ENCODE results near the gene LDLRAP1.

The LDLRAP1 gene

GRCh38 chr1:25517476-25518394 is 25.7 kb upstream of the LDLRAP1 start:
- Mint-ChIP-seq H3K4me1 (peaks cover 6% of the 10 kb centered on the region), H3K9me3 (no peaks in the 10 kb centered on the region), H3K4me3 (no peak overlapping the region), H3K27me3 (no peaks in the 10 kb centered on the region), H3K27ac (no peak overlapping the region)
- ATAC-seq: no peak
- no peak for DNase-seq

GRCh38 chr1:25519624-25520023 is 23.8 kb upstream of the LDLRAP1 start:
- H3K27me3 Mint-ChIP-seq: no peaks in the 10 kb centered on the region
- no peak for DNase-seq
- no peak overlapping the region for H3K4me3 Mint-ChIP-seq
- peak; percentile 57 for ATAC-seq
- peaks cover 6% of the 10 kb centered on the region for H3K4me1 Mint-ChIP-seq
- no peak overlapping the region for H3K27ac Mint-ChIP-seq
- H3K9me3 Mint-ChIP-seq: no peaks in the 10 kb centered on the region

GRCh38 chr1:25520446-25521061 is 22.9 kb upstream of the LDLRAP1 start:
- H3K4me1 Mint-ChIP-seq: peaks cover 6% of the 10 kb centered on the region
- peak overlapping the region in 1 of 2 donors; percentile 44 for H3K27ac Mint-ChIP-seq
- ATAC-seq (peak; percentile 59), DNase-seq (peak; percentile 54 to 63)
- no peak overlapping the region for H3K4me3 Mint-ChIP-seq
- peaks cover 6 to 7% of the 10 kb centered on the region in 2 donors for H3K9me3 Mint-ChIP-seq
- no peaks in the 10 kb centered on the region for H3K27me3 Mint-ChIP-seq

GRCh38 chr1:25522031-25522655 is 21.3 kb upstream of the LDLRAP1 start:
- ATAC-seq: no peak
- DNase-seq: no peak
- Mint-ChIP-seq H3K4me1 (peaks cover 6% of the 10 kb centered on the region), H3K27me3 (no peaks in the 10 kb centered on the region), H3K27ac (peak overlapping the region in 1 of 2 donors; percentile 82), H3K4me3 (no peak overlapping the region), H3K9me3 (peaks cover 7% of the 10 kb centered on the region in 2 donors)

GRCh38 chr1:25523542-25523941 is 19.9 kb upstream of the LDLRAP1 start:
- Mint-ChIP-seq H3K27me3 (no peaks in the 10 kb centered on the region), H3K9me3 (peaks cover 7% of the 10 kb centered on the region in 2 donors), H3K4me1 (peaks cover 6% of the 10 kb centered on the region), H3K4me3 (no peak overlapping the region), H3K27ac (no peak overlapping the region)
- ATAC-seq (no peak), DNase-seq (no peak)

- no peak overlapping the region for H3K27ac Mint-ChIP-seq
- H3K4me1 Mint-ChIP-seq: peaks cover 6% of the 10 kb centered on the region
- H3K9me3 Mint-ChIP-seq: peaks cover 7% of the 10 kb centered on the region in 2 donors
- DNase-seq (no peak), ATAC-seq (no peak)
- no peaks in the 10 kb centered on the region for H3K27me3 Mint-ChIP-seq
- no peak overlapping the region for H3K4me3 Mint-ChIP-seq
Observed at GRCh38 chr1:25524568-25525360, 18.6 kb upstream of the LDLRAP1 start.

GRCh38 chr1:25525361-25525688 is 18.1 kb upstream of the LDLRAP1 start:
- ATAC-seq (no peak), DNase-seq (no peak)
- Mint-ChIP-seq H3K4me1 (peaks cover 6% of the 10 kb centered on the region), H3K4me3 (no peak overlapping the region), H3K27me3 (no peaks in the 10 kb centered on the region), H3K9me3 (peaks cover 7% of the 10 kb centered on the region in 2 donors), H3K27ac (peak overlapping the region in 1 of 2 donors; percentile 30)

- Mint-ChIP-seq H3K4me3 (no peak overlapping the region), H3K9me3 (peaks cover 7% of the 10 kb centered on the region in 2 donors), H3K4me1 (no peaks in the 10 kb centered on the region), H3K27ac (no peak overlapping the region), H3K27me3 (no peaks in the 10 kb centered on the region)
- no peak for ATAC-seq
- DNase-seq: no peak
Observed at GRCh38 chr1:25526753-25527152, 16.7 kb upstream of the LDLRAP1 start.

- no peak for ATAC-seq
- Mint-ChIP-seq H3K4me3 (no peak overlapping the region), H3K27me3 (no peaks in the 10 kb centered on the region), H3K4me1 (no peaks in the 10 kb centered on the region), H3K9me3 (peaks cover 7% of the 10 kb centered on the region in 2 donors), H3K27ac (no peak overlapping the region)
- no peak for DNase-seq
Observed at GRCh38 chr1:25527226-25527846, 16.1 kb upstream of the LDLRAP1 start.

- Mint-ChIP-seq H3K27me3 (no peaks in the 10 kb centered on the region), H3K4me1 (no peaks in the 10 kb centered on the region), H3K27ac (no peak overlapping the region), H3K9me3 (peaks cover 7% of the 10 kb centered on the region in 2 donors), H3K4me3 (no peak overlapping the region)
- no peak for DNase-seq
- no peak for ATAC-seq
Observed at GRCh38 chr1:25527946-25528595, 15.3 kb upstream of the LDLRAP1 start.

- DNase-seq: no peak
- H3K4me1 Mint-ChIP-seq: no peaks in the 10 kb centered on the region
- H3K27me3 Mint-ChIP-seq: no peaks in the 10 kb centered on the region
- H3K9me3 Mint-ChIP-seq: peaks cover 7% of the 10 kb centered on the region in 2 donors
- ATAC-seq: no peak
- no peak overlapping the region for H3K27ac Mint-ChIP-seq
- H3K4me3 Mint-ChIP-seq: no peak overlapping the region
Observed at GRCh38 chr1:25528881-25529517, 14.4 kb upstream of the LDLRAP1 start.

GRCh38 chr1:25529518-25530185 is 13.8 kb upstream of the LDLRAP1 start:
- H3K4me1 Mint-ChIP-seq: no peaks in the 10 kb centered on the region
- peaks cover 7% of the 10 kb centered on the region in 2 donors for H3K9me3 Mint-ChIP-seq
- DNase-seq: no peak
- ATAC-seq: peak; percentile 61
- H3K27ac Mint-ChIP-seq: no peak overlapping the region
- H3K4me3 Mint-ChIP-seq: no peak overlapping the region
- no peaks in the 10 kb centered on the region for H3K27me3 Mint-ChIP-seq

- DNase-seq (no peak), ATAC-seq (no peak)
- H3K27me3 Mint-ChIP-seq: no peaks in the 10 kb centered on the region
- peaks cover 2 to 3% of the 10 kb centered on the region in 2 donors for H3K9me3 Mint-ChIP-seq
- no peaks in the 10 kb centered on the region for H3K4me1 Mint-ChIP-seq
- H3K4me3 Mint-ChIP-seq: no peak overlapping the region
- no peak overlapping the region for H3K27ac Mint-ChIP-seq
Observed at GRCh38 chr1:25530186-25531081, 13.0 kb upstream of the LDLRAP1 start.

All from stimulated activated naive CD8-positive, alpha-beta T cell treated with anti-CD3 and anti-CD28 coated beads, Interleukin-15, amount 100 ng/mL, for 72 hours (primary cell).